Sigmoid colon (tissue), 4 donors: ENCODE results near the gene ACYP1.

Experiments
- EP300 ChIP-seq, 4 donors: sonication (generic); formaldehyde crosslinking; IDR thresholded peaks; one replicate each; pipeline ENCODE4 v1.6.1; 2017; ENCODE audit warnings: antibody characterized with exemption in 4 of 4
- POLR2A ChIP-seq, 2 donors: fragments of 450-650 bp; IDR thresholded peaks; one replicate each; pipeline ENCODE4 v1.6.1; 2016; ENCODE audit warnings: antibody characterized with exemption in 2 of 2, mild to moderate bottlenecking in 2 of 2, moderate library complexity in 2 of 2
- POLR2AphosphoS5 ChIP-seq, 4 donors: sonication (generic); formaldehyde crosslinking; IDR thresholded peaks; one replicate each; pipeline ENCODE4 v1.6.1; 2017; ENCODE audit warnings: antibody characterized with exemption in 4 of 4
- TF ChIP-seq, protein P1 (sequence below), 4 experiments: fragments of 450-650 bp in 3 of 4; fragments of 200-600 bp in 1 of 4; IDR thresholded peaks; one replicate each; pipeline ENCODE4 v1.5.1; 2016 to 2019; ENCODE audit warnings: antibody characterized with exemption in 4 of 4, mild to moderate bottlenecking in 3 of 4, moderate library complexity in 2 of 4

DNA sequence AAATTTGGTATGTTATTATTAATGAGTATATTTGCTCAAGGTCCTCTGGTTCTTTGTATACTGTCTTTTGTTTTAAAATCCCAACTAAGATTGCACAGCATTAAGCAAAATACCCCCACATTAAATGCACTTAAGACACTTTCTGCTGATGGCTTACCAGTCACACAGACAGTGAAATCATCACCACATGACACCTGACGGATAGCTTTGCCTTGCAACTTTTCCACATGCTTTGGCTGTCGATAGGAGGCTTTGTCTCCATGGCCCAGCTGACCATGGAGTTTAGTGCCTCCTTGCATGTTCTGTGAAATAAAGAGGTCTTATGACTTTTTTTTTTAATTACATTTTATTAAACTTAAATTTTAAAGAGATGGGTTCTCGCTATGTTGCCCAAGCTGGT is 43.4 kb upstream of the ACYP1 start:
- TF ChIP-seq POLR2A (IDR thresholded peaks at IDR 0.05) (no peak), EP300 (IDR thresholded peaks at IDR 0.05) (no peak), POLR2AphosphoS5 (IDR thresholded peaks at IDR 0.05) (no peak)
- TF ChIP-seq, protein P1, sequence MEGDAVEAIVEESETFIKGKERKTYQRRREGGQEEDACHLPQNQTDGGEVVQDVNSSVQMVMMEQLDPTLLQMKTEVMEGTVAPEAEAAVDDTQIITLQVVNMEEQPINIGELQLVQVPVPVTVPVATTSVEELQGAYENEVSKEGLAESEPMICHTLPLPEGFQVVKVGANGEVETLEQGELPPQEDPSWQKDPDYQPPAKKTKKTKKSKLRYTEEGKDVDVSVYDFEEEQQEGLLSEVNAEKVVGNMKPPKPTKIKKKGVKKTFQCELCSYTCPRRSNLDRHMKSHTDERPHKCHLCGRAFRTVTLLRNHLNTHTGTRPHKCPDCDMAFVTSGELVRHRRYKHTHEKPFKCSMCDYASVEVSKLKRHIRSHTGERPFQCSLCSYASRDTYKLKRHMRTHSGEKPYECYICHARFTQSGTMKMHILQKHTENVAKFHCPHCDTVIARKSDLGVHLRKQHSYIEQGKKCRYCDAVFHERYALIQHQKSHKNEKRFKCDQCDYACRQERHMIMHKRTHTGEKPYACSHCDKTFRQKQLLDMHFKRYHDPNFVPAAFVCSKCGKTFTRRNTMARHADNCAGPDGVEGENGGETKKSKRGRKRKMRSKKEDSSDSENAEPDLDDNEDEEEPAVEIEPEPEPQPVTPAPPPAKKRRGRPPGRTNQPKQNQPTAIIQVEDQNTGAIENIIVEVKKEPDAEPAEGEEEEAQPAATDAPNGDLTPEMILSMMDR (IDR thresholded peaks at IDR 0.05) = no peak
